Erythroblast (primary cell): ENCODE measurements around the gene SRR.

Experiments used
- GATA1 ChIP-seq: IDR thresholded peaks from 2 replicates; pipeline ENCODE4 v1.6.1; 2011; ENCODE audit warnings: low read depth, mild to moderate bottlenecking, control low read depth, low read length, moderate library complexity
- POLR2A ChIP-seq: IDR thresholded peaks from 2 replicates; pipeline ENCODE4 v1.6.1; 2011; ENCODE audit warnings: mild to moderate bottlenecking, low read length

GRCh38 chr17:2331303-2331702 lies 27.6 kb downstream of the SRR start:
- TF ChIP-seq POLR2A = no peak
- no peak for TF ChIP-seq GATA1
